Measurements from ENCODE around the gene KIF6.
"Not testable (repeated sequence)": the region's sequence is repeated elsewhere in the genome, so short reads cannot be mapped to it uniquely, and the experiment has no call there.

- TF ChIP-seq CTCF (IDR thresholded peaks at IDR 0.05 in 4 of 5, conservative IDR thresholded peaks at IDR 0.05 in 1 of 5); POLR2A (IDR thresholded peaks at IDR 0.05): not testable (repeated sequence)
These were observed 215.4 kb downstream of the KIF6 start for GRCh38 chr6:39509831-39510230.

Data from gastrocnemius medialis (tissue), 4 donors.